ENCODE measurements around the gene GPR137. TPM values are rescaled to one million over a fixed set of nuclear protein-coding genes. Genes with fewer than 3 reads are reported as not detected.

The GPR137 gene
- polyA plus RNA-seq, 2 of the 4 experiments (the other 2 are of a cell fraction), result 11.0 to 37.4 TPM

- FAIRE-seq (no peak), DNase-seq (ENCODE audit: low read depth in 1 of 2, low spot score in 1 of 2) (no peak), ATAC-seq (no peak)
- peaks cover 40% of the 10 kb centered on the region for H3K4me1 ChIP-seq
- 0% methylated on average over 4 of the region's 6 CpGs for WGBS (ENCODE audit: missing lambda C conversion rate)
- no peaks in the 10 kb centered on the region for H3K9me3 ChIP-seq
- TF ChIP-seq RAD21 (conservative IDR thresholded peaks at IDR 0.05 in 1 of 2, IDR thresholded peaks at IDR 0.05 in 1 of 2) (no peak), CBX2 (IDR thresholded peaks at IDR 0.05; ENCODE audit: borderline replicate concordance, low read depth) (no peak), HOXA7 (CRISPR knock-in tag; IDR thresholded peaks at IDR 0.05) (0 out of 2 replicates have a peak, but pooled peaks have one; percentile 35), NPAS2 (CRISPR knock-in tag; IDR thresholded peaks at IDR 0.05; ENCODE audit: borderline replicate concordance) (no peak), KDM5A (IDR thresholded peaks at IDR 0.05) (no peak)
- peak overlapping the region; percentile 99 to 100 for H3K27ac ChIP-seq
- POLR2A ChIA-PET, result interaction anchor here (0.6 to 6.0 kb wide), 7 partner anchors 25 to 107 kb away, joined by 3 to 53 read pairs (median 3); partner anchors contain the start of genes ESRRA and STIP1
- peak overlapping the region; percentile 100 for H3K4me2 ChIP-seq
- CTCF ChIA-PET, result interaction anchor here (0.9 to 12.2 kb wide), 7 partner anchors 13 to 110 kb away, joined by 3 to 220 read pairs (median 6); partner anchors contain the start of genes BAD, CATSPERZ and ESRRA
- H3K4me3 ChIP-seq, result peak overlapping the region; percentile 84
Measured at GRCh38 chr11:64245401-64245796, 40.2 kb upstream of the GPR137 start.

- ChIA-PET POLR2A (interaction anchor here (1.1 to 6.0 kb wide), 5 partner anchors 24 to 60 kb away, joined by 3 to 53 read pairs (median 10); partner anchors contain the start of genes ESRRA and STIP1), CTCF (interaction anchor here (0.8 to 12.2 kb wide), 12 partner anchors 10 to 109 kb away, joined by 3 to 220 read pairs (median 5); partner anchors contain the start of genes BAD, CATSPERZ, ESRRA and NUDT22)
- peak; percentile 88 to 91 for DNase-seq (ENCODE audit: low read depth in 1 of 2, low spot score in 1 of 2)
- peak overlapping the region; percentile 99 to 100 for H3K27ac ChIP-seq
- WGBS (ENCODE audit: missing lambda C conversion rate), result under 1% methylated on average over 28 of the region's 46 CpGs
- no peak for FAIRE-seq
- peak overlapping the region; percentile 84 for H3K4me3 ChIP-seq
- H3K9me3 ChIP-seq, result no peaks in the 10 kb centered on the region
- H3K4me2 ChIP-seq, result peak overlapping the region; percentile 100
- peak; percentile 6 to 12; a peak in 5 of 6 replicates for ATAC-seq
- H3K4me1 ChIP-seq, result peaks cover 45% of the 10 kb centered on the region
- TF ChIP-seq SMC3 (IDR thresholded peaks at IDR 0.05) (no peak), JUNB (IDR thresholded peaks at IDR 0.05) (no peak; the same call in 1 of the 2 replicates), CBX8 (IDR thresholded peaks at IDR 0.05) (no peak), ZSCAN20 (CRISPR knock-in tag; IDR thresholded peaks at IDR 0.05) (no peak), ESRRA (IDR thresholded peaks at IDR 0.05; ENCODE audit: borderline replicate concordance, low read length) (no peak), FOSL2 (IDR thresholded peaks at IDR 0.05) (peak; percentile 47; the same call in 1 of the 2 replicates), FOSL2 (CRISPR knock-in tag; IDR thresholded peaks at IDR 0.05) (peak; percentile 94), NPAS2 (CRISPR knock-in tag; IDR thresholded peaks at IDR 0.05; ENCODE audit: borderline replicate concordance) (no peak), ZC3H11A (IDR thresholded peaks at IDR 0.05) (no peak), NFE2L2 (conservative IDR thresholded peaks at IDR 0.05; ENCODE audit: low read length) (no peak), TP53 (CRISPR knock-in tag; IDR thresholded peaks at IDR 0.05) (peak; percentile 50; the same call in 1 of the 2 replicates), HEYL (CRISPR knock-in tag; IDR thresholded peaks at IDR 0.05) (no peak), TFCP2L1 (CRISPR knock-in tag; IDR thresholded peaks at IDR 0.05) (no peak), HOXB13 (CRISPR knock-in tag; IDR thresholded peaks at IDR 0.05; ENCODE audit: low read depth) (no peak), KDM5A (IDR thresholded peaks at IDR 0.05) (no peak), FOSB (CRISPR knock-in tag; IDR thresholded peaks at IDR 0.05) (no peak), EP300 (IDR thresholded peaks at IDR 0.05) (no peak), KDM1A (IDR thresholded peaks at IDR 0.05; ENCODE audit: low read depth) (no peak), GATA3 (IDR thresholded peaks at IDR 0.05; ENCODE audit: borderline replicate concordance) (peak; percentile 56; the same call in 1 of the 2 replicates), RARB (CRISPR knock-in tag; IDR thresholded peaks at IDR 0.05) (no peak), NR3C1 (IDR thresholded peaks at IDR 0.05) (no peak), CBX2 (IDR thresholded peaks at IDR 0.05; ENCODE audit: borderline replicate concordance, low read depth) (no peak), RNF2 (IDR thresholded peaks at IDR 0.05; ENCODE audit: borderline replicate concordance, low read depth) (no peak), ZNF302 (CRISPR knock-in tag; IDR thresholded peaks at IDR 0.05) (no peak), POLR2AphosphoS2 (conservative IDR thresholded peaks at IDR 0.05; ENCODE audit: low read length) (no peak), CHD2 (IDR thresholded peaks at IDR 0.05; ENCODE audit: low read length, partially characterized antibody) (no peak), CEBPB (IDR thresholded peaks at IDR 0.05) (no peak), JUN (IDR thresholded peaks at IDR 0.05) (no peak; a peak in 2 of 5 replicates)
- TF ChIP-seq, protein P1, sequence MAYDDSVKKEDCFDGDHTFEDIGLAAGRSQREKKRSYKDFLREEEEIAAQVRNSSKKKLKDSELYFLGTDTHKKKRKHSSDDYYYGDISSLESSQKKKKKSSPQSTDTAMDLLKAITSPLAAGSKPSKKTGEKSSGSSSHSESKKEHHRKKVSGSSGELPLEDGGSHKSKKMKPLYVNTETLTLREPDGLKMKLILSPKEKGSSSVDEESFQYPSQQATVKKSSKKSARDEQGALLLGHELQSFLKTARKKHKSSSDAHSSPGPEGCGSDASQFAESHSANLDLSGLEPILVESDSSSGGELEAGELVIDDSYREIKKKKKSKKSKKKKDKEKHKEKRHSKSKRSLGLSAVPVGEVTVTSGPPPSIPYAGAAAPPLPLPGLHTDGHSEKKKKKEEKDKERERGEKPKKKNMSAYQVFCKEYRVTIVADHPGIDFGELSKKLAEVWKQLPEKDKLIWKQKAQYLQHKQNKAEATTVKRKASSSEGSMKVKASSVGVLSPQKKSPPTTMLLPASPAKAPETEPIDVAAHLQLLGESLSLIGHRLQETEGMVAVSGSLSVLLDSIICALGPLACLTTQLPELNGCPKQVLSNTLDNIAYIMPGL (CRISPR knock-in tag; IDR thresholded peaks at IDR 0.05; ENCODE audit: borderline replicate concordance), result no peak; the same call in 1 of the 2 replicates
- TF ChIP-seq, protein P2, sequence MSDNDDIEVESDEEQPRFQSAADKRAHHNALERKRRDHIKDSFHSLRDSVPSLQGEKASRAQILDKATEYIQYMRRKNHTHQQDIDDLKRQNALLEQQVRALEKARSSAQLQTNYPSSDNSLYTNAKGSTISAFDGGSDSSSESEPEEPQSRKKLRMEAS (IDR thresholded peaks at IDR 0.05), result peak; percentile 68
- TF ChIP-seq, protein P3, sequence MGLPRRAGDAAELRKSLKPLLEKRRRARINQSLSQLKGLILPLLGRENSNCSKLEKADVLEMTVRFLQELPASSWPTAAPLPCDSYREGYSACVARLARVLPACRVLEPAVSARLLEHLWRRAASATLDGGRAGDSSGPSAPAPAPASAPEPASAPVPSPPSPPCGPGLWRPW (IDR thresholded peaks at IDR 0.05), result no peak
- TF ChIP-seq, protein P4, sequence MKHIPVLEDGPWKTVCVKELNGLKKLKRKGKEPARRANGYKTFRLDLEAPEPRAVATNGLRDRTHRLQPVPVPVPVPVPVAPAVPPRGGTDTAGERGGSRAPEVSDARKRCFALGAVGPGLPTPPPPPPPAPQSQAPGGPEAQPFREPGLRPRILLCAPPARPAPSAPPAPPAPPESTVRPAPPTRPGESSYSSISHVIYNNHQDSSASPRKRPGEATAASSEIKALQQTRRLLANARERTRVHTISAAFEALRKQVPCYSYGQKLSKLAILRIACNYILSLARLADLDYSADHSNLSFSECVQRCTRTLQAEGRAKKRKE (CRISPR knock-in tag; IDR thresholded peaks at IDR 0.05; ENCODE audit: low read depth), result no peak
Measured at GRCh38 chr11:64245797-64246620, 39.6 kb upstream of the GPR137 start.

Data from A549 (cell line).